Upper lobe of left lung (tissue), 4 donors: Measurements from ENCODE around the gene RAB24.
"Not testable (repeated sequence)": the region's sequence is repeated elsewhere in the genome, so short reads cannot be mapped to it uniquely, and the experiment has no call there.

Experiments
- CTCF ChIP-seq, 6 experiments: fragments of 450-650 bp in 4 of 6; fragments of 200-600 bp in 2 of 6; sonication (generic) in 2 of 6; IDR thresholded peaks; one replicate each; pipeline ENCODE4 v1.5.1; 2016 to 2019; ENCODE audit warnings: antibody characterized with exemption in 6 of 6
- EP300 ChIP-seq, 4 donors: sonication (generic); formaldehyde crosslinking; IDR thresholded peaks; one replicate each; pipeline ENCODE4 v1.5.1; 2017; ENCODE audit warnings: antibody characterized with exemption in 4 of 4, control low read depth in 2 of 4
- POLR2A ChIP-seq, 4 donors: fragments of 450-650 bp; IDR thresholded peaks; one replicate each; pipeline ENCODE4 v1.5.1; 2016 to 2017; ENCODE audit warnings: antibody characterized with exemption in 4 of 4, mild to moderate bottlenecking in 2 of 4
- POLR2AphosphoS5 ChIP-seq, 2 donors: sonication (generic); formaldehyde crosslinking; IDR thresholded peaks; one replicate each; pipeline ENCODE4 v1.5.1; 2017; ENCODE audit warnings: antibody characterized with exemption in 2 of 2

GRCh38 chr5:177306103-177306640 is 2.7 kb upstream of the RAB24 start:
- not testable (repeated sequence) for TF ChIP-seq CTCF, POLR2A, POLR2AphosphoS5, EP300 (IDR thresholded peaks at IDR 0.05)
